ENCODE results near the gene HMX3. TPM values are rescaled to one million over a fixed set of nuclear protein-coding genes. Genes with fewer than 3 reads are reported as not detected.

HMX3 gene
- total and polyA plus RNA-seq, 8 donors: not detected

DNA sequence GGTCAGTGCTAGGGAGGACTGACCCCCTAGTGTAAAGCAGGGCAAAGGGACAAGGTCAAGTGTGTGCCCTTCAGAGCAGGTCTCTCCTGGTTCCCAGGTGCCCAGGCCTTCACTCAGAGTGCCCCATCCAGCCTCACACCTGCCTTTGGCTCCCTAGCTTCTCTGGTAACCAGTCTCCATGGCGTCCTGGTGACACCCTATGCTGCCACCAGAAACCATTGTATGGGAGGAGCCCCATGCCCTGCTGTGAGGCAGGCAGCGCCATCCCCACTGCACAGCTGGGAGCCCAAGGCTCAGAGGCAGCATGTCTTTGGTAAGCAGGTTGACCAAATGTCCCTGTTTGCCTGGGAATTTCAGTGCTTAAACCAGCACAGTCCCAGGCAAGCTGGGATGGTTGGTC is 33.1 kb upstream of the HMX3 start:
- Histone ChIP-seq H3K4me1 (no peaks in the 10 kb centered on the region), H3K36me3 (no peaks in the 10 kb centered on the region), H3K4me3 (no peak overlapping the region), H3K27ac (no peak overlapping the region), H3K9me3 (no peaks in the 10 kb centered on the region), H3K27me3 (peaks cover 0 to 48% of the 10 kb centered on the region in 2 donors)
- no peak for TF ChIP-seq CTCF (IDR thresholded peaks at IDR 0.05)
- ATAC-seq (no peak), DNase-seq (no peak)
- intact Hi-C loops (cut with DNase I): no loop called here

- no peak for TF ChIP-seq CTCF (IDR thresholded peaks at IDR 0.05)
- Histone ChIP-seq H3K4me3 (no peak overlapping the region), H3K36me3 (no peaks in the 10 kb centered on the region), H3K27ac (no peak overlapping the region), H3K4me1 (no peaks in the 10 kb centered on the region), H3K9me3 (no peaks in the 10 kb centered on the region), H3K27me3 (peaks cover 0 to 42% of the 10 kb centered on the region in 2 donors)
- intact Hi-C loops (cut with DNase I): no loop called here
- DNase-seq (no peak), ATAC-seq (no peak)
Observed at GRCh38 chr10:123103944-123104343, 31.8 kb upstream of the HMX3 start.

GRCh38 chr10:123109466-123109865 is 26.3 kb upstream of the HMX3 start:
- ATAC-seq: no peak
- H3K9me3 ChIP-seq: no peaks in the 10 kb centered on the region

DNA sequence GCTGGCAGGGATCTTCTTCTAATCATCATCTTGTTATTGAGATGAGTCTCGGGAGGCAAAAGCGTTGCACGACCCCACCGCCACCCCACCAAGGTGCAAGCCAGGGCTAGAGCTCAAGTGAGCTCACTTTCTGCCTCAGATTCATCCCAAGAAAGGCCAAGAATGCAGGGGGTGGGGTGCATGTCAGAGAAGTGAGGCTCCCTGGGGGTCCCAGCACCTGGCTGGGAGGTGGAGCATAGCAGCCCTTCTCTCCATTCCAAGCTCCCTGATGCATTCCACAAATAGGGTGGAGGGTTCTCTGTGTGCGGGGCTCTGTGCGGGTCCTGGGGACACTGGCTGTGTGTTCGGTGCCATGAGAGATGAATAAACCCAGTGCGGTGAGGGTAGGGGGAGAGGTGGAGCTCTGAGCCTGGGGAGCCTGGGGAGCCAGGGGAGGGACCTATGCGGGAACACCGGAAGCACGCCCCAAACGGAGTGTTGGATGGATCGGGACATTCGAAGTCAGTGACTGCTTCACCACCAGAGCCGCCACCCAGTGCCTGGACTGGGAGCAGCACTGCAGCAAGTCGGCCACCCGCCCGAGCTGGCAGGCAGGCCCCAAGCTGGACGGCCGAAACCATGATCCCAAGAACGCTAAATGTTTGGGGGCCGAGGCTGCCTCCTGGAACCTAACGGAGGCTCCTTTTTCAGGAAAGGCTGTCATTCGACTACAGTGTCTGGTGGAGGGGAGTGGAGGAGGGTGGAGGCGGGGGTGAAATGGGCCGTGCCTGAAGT is 17.9 kb upstream of the HMX3 start:
- peak in 1 of 4 donors; percentile 68 for DNase-seq
- Histone ChIP-seq H3K27me3 (peaks cover 0 to 74% of the 10 kb centered on the region in 2 donors), H3K27ac (no peak overlapping the region), H3K9me3 (no peaks in the 10 kb centered on the region), H3K4me1 (no peaks in the 10 kb centered on the region), H3K4me3 (no peak overlapping the region), H3K36me3 (no peaks in the 10 kb centered on the region)
- peak; percentile 53 for ATAC-seq
- intact Hi-C loops (cut with DNase I): no loop called here
- TF ChIP-seq CTCF (IDR thresholded peaks at IDR 0.05): no peak

More at GRCh38 chr10:123109466-123109865, 26.3 kb upstream of the HMX3 start:
- DNase-seq: no peak
- TF ChIP-seq CTCF (IDR thresholded peaks at IDR 0.05): no peak
- no peak overlapping the region for H3K4me3 ChIP-seq
- intact Hi-C loops (cut with DNase I): no loop called here
- no peaks in the 10 kb centered on the region for H3K4me1 ChIP-seq
- H3K27me3 ChIP-seq: peaks cover 0 to 40% of the 10 kb centered on the region in 2 donors
- no peak overlapping the region for H3K27ac ChIP-seq
- no peaks in the 10 kb centered on the region for H3K36me3 ChIP-seq

GRCh38 chr10:123119081-123119480 is 16.7 kb upstream of the HMX3 start:
- Histone ChIP-seq H3K36me3 (no peaks in the 10 kb centered on the region), H3K27ac (no peak overlapping the region), H3K4me3 (no peak overlapping the region), H3K9me3 (no peaks in the 10 kb centered on the region), H3K27me3 (peaks cover 0 to 73% of the 10 kb centered on the region in 2 donors), H3K4me1 (no peaks in the 10 kb centered on the region)
- DNase-seq (no peak), ATAC-seq (no peak)
- TF ChIP-seq CTCF (IDR thresholded peaks at IDR 0.05): no peak
- intact Hi-C loops (cut with DNase I): no loop called here

Data from left lung (tissue), 10 donors.